DMS 273 (cell line): ENCODE data around the gene ZCCHC24.

Source experiments
- DNase-seq: peaks from one replicate; lab custom pipeline; 2025; ENCODE audit not compliant: unreplicated experiment; lab: John Stamatoyannopoulos, UW

The ZCCHC24 gene

GRCh38 chr10:79431891-79432831, 13.3 kb downstream of the ZCCHC24 start:
- DNase-seq = no peak

- no peak for DNase-seq
These were observed 14.0 kb downstream of the ZCCHC24 start for GRCh38 chr10:79431428-79431827.

- DNase-seq = no peak
These were observed 14.5 kb downstream of the ZCCHC24 start for GRCh38 chr10:79430936-79431335.

GRCh38 chr10:79430325-79430905, 15.0 kb downstream of the ZCCHC24 start:
- no peak for DNase-seq

- DNase-seq = no peak
These were observed 15.7 kb downstream of the ZCCHC24 start for GRCh38 chr10:79429751-79430150.

GRCh38 chr10:79427965-79428364, 17.5 kb downstream of the ZCCHC24 start:
- no peak for DNase-seq

GRCh38 chr10:79425074-79425532, 20.3 kb downstream of the ZCCHC24 start:
- DNase-seq = no peak

- DNase-seq = no peak
These were observed 21.0 kb downstream of the ZCCHC24 start for GRCh38 chr10:79424221-79425073.

- DNase-seq = no peak
These were observed 23.1 kb downstream of the ZCCHC24 start for GRCh38 chr10:79422178-79422892.

- no peak for DNase-seq
These were observed 24.3 kb downstream of the ZCCHC24 start for GRCh38 chr10:79420974-79421688.

GRCh38 chr10:79418886-79419595, 26.4 kb downstream of the ZCCHC24 start:
- no peak for DNase-seq

- no peak for DNase-seq
These were observed 27.1 kb downstream of the ZCCHC24 start for GRCh38 chr10:79418274-79418673.

- no peak for DNase-seq
These were observed 27.7 kb downstream of the ZCCHC24 start for GRCh38 chr10:79417731-79418130.

- no peak for DNase-seq
These were observed 28.2 kb downstream of the ZCCHC24 start for GRCh38 chr10:79417266-79417665.

- no peak for DNase-seq
These were observed 28.7 kb downstream of the ZCCHC24 start for GRCh38 chr10:79416578-79417255.

GRCh38 chr10:79415736-79416577, 29.5 kb downstream of the ZCCHC24 start:
- DNase-seq = no peak

GRCh38 chr10:79414714-79415113, 30.7 kb downstream of the ZCCHC24 start:
- DNase-seq = no peak

- DNase-seq = no peak
These were observed 32.2 kb downstream of the ZCCHC24 start for GRCh38 chr10:79413196-79413595.
